LNCAP (cell line): Measurements from ENCODE around the gene SIRPA.

ENCODE experiments used
- CTCF ChIP-seq: fragments of 450-650 bp; IDR thresholded peaks from 2 replicates; pipeline ENCODE4 v1.5.1; 2017; ENCODE audit warnings: mild to moderate bottlenecking

SIRPA gene

GRCh38 chr20:1950836-1951235 is 55.6 kb downstream of the SIRPA start:
- no peak for TF ChIP-seq CTCF

GRCh38 chr20:1951436-1952115 is 56.4 kb downstream of the SIRPA start:
- no peak for TF ChIP-seq CTCF

- TF ChIP-seq CTCF = no peak
These were observed 57.7 kb downstream of the SIRPA start for GRCh38 chr20:1952737-1953530.

- no peak for TF ChIP-seq CTCF
These were observed 58.4 kb downstream of the SIRPA start for GRCh38 chr20:1953621-1954020.

- no peak for TF ChIP-seq CTCF
These were observed 60.0 kb downstream of the SIRPA start for GRCh38 chr20:1955217-1955616.

- TF ChIP-seq CTCF = no peak
These were observed 63.2 kb downstream of the SIRPA start for GRCh38 chr20:1958426-1958825.

GRCh38 chr20:1959156-1959555 is 63.9 kb downstream of the SIRPA start:
- no peak for TF ChIP-seq CTCF
